BJ (cell line): ENCODE measurements around the gene EGFL7. TPM values are rescaled to one million over a fixed set of nuclear protein-coding genes. Genes with fewer than 3 reads are reported as not detected.
A peak's percentile ranks its signal among the peaks of the same experiment; 100 is the strongest.

Source experiments
- CTCF ChIA-PET: fragments of 350-600 bp; formaldehyde crosslinking; extraction: SDS; loops from one replicate; lab custom pipeline; 2021; ENCODE audit warnings: antibody characterized with exemption, inconsistent platforms; lab: Yijun Ruan, JAX
- POLR2A ChIA-PET: fragments of 300-600 bp; sonication (Branson Sonifier 250); formaldehyde crosslinking; extraction: SDS; loops from one replicate; lab custom pipeline; 2021; ENCODE audit warnings: antibody characterized with exemption; lab: Charles Lee
- DNase-seq: peaks from one replicate; pipeline ENCODE4 v3.0.0-alpha.2; 2011; ENCODE audit warnings: low read depth
- H3K27me3 ChIP-seq: 2 replicates; pipeline ENCODE4 v1.6.0; 2011; ENCODE audit warnings: low read length; ENCODE audit not compliant: control insufficient read depth, insufficient read depth
- H3K36me3 ChIP-seq: 2 replicates; pipeline ENCODE4 v1.5.1; 2011; ENCODE audit warnings: low read length; ENCODE audit not compliant: control insufficient read depth, insufficient read depth
- H3K4me3 ChIP-seq: 2 replicates; pipeline ENCODE4 v1.5.1; 2011; ENCODE audit warnings: low read depth, mild to moderate bottlenecking, control low read depth, low read length
- CTCF ChIP-seq: IDR thresholded peaks from 2 replicates; pipeline ENCODE4 v1.5.1; 2011; ENCODE audit warnings: low read depth, mild to moderate bottlenecking, control low read depth, inconsistent platforms, low read length, moderate library complexity; ENCODE audit not compliant: insufficient read depth
- polyA minus RNA-seq: library from RNA; depleted of rRNA, polyadenylated mRNA; stranded (reverse); fragments of >200 nt; gene quantifications from 2 replicates; pipeline ENCODE4 v1.2.3, GENCODE V29; 2011; rRNA and poly(A)+ RNA removed
- polyA plus RNA-seq: library from polyadenylated mRNA; depleted of rRNA; stranded (reverse); fragments of >200 nt; gene quantifications from 2 replicates; pipeline ENCODE4 v1.2.3, GENCODE V29; 2011; rRNA removed

The EGFL7 gene
- 13.8 and 26.9 TPM in 2 replicates for polyA plus RNA-seq
- polyA minus RNA-seq, result 1.5 and 1.9 TPM in 2 replicates

DNA sequence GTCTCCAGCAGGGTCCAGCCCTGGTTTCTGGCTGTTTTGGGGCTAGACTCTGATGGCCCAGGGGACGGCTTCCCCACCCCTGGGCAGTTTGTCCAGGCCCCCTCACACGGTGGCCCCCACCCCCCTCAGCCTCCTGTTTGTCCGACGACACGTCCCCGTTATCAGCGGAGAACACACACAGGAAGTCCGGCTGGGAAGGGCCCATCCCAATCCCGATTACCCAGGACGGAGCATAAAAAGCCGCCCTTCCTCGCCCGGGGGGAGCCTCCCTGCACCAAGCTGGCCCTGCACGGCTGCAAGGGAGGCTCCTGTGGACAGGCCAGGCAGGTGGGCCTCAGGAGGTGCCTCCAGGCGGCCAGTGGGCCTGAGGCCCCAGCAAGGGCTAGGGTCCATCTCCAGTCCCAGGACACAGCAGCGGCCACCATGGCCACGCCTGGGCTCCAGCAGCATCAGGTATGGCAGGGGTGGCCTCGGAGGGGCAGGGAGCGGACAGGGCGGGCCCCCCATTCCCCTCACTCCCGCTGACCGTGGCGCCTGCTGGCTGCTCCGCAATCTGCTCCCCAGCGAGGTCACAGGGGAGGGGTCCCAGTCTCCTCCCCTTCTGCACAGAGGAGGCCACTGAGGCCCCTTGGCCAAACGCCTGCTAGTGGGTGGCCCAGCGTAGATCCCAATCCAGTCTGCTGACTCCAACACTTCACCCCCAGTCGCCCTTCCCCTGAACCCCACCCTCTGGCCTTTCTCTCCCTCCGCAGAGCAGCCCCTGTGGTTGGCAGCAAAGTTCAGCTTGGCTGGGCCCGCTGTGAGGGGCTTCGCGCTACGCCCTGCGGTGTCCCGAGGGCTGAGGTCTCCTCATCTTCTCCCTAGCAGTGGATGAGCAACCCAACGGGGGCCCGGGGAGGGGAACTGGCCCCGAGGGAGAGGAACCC, at the start of gene EGFL7:
Gene EGFL7, plus strand, starts transcription at position 261 of the 926 bp plus-strand sequence. CDS start 5,367 bp downstream, outside the sequence.
- DNase-seq, result no peak
- ChIA-PET POLR2A (no interaction called here), CTCF (interaction anchor here (1.1 to 2.4 kb wide), 4 partner anchors 9 to 178 kb away, joined by 3 to 11 read pairs (median 6); no protein-coding TSS in a partner anchor)
- Histone ChIP-seq H3K36me3 (no peaks in the 10 kb centered on the region), H3K27me3 (peaks cover 5% of the 10 kb centered on the region; the same call in 1 of the 2 replicates), H3K4me3 (no peak within 1 kb of the TSS)
- TF ChIP-seq CTCF, result no peak

DNA sequence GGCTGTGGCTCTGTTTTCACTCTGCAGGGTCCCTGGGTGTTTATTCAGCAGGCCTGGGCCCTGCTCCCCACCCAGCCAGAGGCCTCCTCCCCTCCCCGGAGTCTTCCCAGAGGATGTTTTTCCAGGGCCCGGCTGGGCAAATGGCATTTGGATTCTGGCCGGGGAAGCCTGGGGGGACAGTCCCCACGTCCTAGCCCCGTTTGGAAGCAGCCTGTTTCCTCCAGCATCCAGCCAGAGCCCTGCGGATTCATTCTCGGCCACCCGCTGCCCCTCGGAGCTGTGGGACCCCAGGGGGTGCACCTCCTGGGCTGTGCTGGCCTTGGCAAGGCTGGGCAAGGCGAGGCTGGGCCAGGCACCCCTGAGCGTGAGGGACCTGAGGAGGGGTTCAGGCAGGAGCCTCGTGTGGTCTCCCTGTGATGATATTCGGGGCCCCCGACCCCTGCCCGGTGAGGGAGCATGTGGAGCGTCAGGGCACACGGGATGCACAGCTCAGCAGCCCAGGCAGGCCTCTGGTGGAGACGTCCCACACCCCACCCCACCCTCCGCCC, 48.8 kb upstream of the EGFL7 start:
- CTCF ChIA-PET, result interaction anchor here (1.0 to 1.8 kb wide), 4 partner anchors 12 to 129 kb away, joined by 4 to 11 read pairs (median 4); no protein-coding TSS in a partner anchor
- TF ChIP-seq CTCF, result no peak
- POLR2A ChIA-PET, result no interaction called here
- Histone ChIP-seq H3K27me3 (no peaks in the 10 kb centered on the region), H3K36me3 (no peaks in the 10 kb centered on the region), H3K4me3 (no peak overlapping the region)
- no peak for DNase-seq

GRCh38 chr9:136614372-136614922, 48.3 kb upstream of the EGFL7 start:
- no peak for TF ChIP-seq CTCF
- H3K4me3 ChIP-seq, result no peak overlapping the region
- DNase-seq, result peak; percentile 14
- ChIA-PET CTCF (interaction anchor here (1.0 to 2.0 kb wide), 6 partner anchors 11 to 130 kb away, joined by 4 to 11 read pairs (median 6); no protein-coding TSS in a partner anchor), POLR2A (no interaction called here)
- H3K27me3 ChIP-seq, result no peaks in the 10 kb centered on the region
- no peaks in the 10 kb centered on the region for H3K36me3 ChIP-seq

DNA sequence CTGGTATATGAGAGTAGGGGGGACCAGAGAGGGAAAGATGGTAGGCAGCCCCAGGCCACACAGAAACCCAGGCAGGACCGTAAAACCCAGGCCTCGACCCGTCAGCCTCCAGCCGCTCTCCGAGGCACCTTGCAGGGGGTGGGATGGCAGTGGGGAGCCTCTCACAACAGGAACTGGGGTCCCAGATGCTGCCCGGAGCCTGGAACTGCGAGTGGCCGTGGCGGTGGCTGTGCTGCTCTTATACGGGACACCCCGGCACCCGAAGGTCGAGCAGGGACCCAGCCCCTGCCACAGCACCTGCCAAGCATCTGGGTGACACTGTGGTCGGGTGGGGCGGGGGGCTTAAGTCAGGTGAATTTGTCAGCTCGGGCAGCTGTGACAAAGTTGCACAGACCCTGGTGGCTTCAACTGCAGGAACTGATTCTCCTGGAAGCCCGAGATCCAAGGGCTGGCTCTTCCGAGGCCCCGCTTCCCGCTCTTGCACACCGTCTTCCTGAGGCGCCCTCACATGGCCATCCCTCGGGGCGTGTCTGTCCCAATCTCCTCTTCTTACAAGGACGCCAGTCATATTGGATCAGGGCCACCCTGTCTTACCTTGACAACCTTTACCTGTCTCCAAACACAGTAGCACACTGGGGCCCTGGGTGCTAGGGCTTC, 47.6 kb upstream of the EGFL7 start:
- POLR2A ChIA-PET, result no interaction called here

More for the DNA sequence above, 47.6 kb upstream of the EGFL7 start:
- DNase-seq, result no peak
- no peaks in the 10 kb centered on the region for H3K27me3 ChIP-seq
- no peaks in the 10 kb centered on the region for H3K36me3 ChIP-seq
- CTCF ChIA-PET, result interaction anchor here (1.0 to 2.0 kb wide), 4 partner anchors 10 to 131 kb away, joined by 4 to 11 read pairs (median 8); no protein-coding TSS in a partner anchor
- no peak overlapping the region for H3K4me3 ChIP-seq
- TF ChIP-seq CTCF, result 0 out of 2 replicates have a peak, but pooled peaks have one; percentile 3
